IPS-15b (cell line): ENCODE data around the gene BROX.
"Not testable (repeated sequence)": the region's sequence is repeated elsewhere in the genome, so short reads cannot be mapped to it uniquely, and the experiment has no call there.

ENCODE experiments used
- H3K27me3 ChIP-seq: one replicate; pipeline ENCODE4 v1.6.1; 2013; ENCODE audit warnings: low read length; ENCODE audit not compliant: control insufficient read depth, insufficient read depth
- H3K36me3 ChIP-seq: one replicate; pipeline ENCODE4 v1.6.1; 2013; ENCODE audit warnings: low read length; ENCODE audit not compliant: control insufficient read depth, insufficient read depth
- H3K4me1 ChIP-seq: one replicate; pipeline ENCODE4 v1.6.1; 2013; ENCODE audit warnings: mild to moderate bottlenecking, low read length; ENCODE audit not compliant: control insufficient read depth, insufficient read depth
- H3K4me3 ChIP-seq: one replicate; pipeline ENCODE4 v1.5.1; 2013; ENCODE audit warnings: low read depth, low read length
- H3K9ac ChIP-seq: one replicate; pipeline ENCODE4 v1.6.1; 2013; ENCODE audit warnings: low read depth, mild to moderate bottlenecking, low read length
- H3K9me3 ChIP-seq: one replicate; pipeline ENCODE4 v1.6.1; 2013; ENCODE audit warnings: mild to moderate bottlenecking, low read length; ENCODE audit not compliant: control insufficient read depth, insufficient read depth

Gene BROX, protein sequence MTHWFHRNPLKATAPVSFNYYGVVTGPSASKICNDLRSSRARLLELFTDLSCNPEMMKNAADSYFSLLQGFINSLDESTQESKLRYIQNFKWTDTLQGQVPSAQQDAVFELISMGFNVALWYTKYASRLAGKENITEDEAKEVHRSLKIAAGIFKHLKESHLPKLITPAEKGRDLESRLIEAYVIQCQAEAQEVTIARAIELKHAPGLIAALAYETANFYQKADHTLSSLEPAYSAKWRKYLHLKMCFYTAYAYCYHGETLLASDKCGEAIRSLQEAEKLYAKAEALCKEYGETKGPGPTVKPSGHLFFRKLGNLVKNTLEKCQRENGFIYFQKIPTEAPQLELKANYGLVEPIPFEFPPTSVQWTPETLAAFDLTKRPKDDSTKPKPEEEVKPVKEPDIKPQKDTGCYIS

DNA sequence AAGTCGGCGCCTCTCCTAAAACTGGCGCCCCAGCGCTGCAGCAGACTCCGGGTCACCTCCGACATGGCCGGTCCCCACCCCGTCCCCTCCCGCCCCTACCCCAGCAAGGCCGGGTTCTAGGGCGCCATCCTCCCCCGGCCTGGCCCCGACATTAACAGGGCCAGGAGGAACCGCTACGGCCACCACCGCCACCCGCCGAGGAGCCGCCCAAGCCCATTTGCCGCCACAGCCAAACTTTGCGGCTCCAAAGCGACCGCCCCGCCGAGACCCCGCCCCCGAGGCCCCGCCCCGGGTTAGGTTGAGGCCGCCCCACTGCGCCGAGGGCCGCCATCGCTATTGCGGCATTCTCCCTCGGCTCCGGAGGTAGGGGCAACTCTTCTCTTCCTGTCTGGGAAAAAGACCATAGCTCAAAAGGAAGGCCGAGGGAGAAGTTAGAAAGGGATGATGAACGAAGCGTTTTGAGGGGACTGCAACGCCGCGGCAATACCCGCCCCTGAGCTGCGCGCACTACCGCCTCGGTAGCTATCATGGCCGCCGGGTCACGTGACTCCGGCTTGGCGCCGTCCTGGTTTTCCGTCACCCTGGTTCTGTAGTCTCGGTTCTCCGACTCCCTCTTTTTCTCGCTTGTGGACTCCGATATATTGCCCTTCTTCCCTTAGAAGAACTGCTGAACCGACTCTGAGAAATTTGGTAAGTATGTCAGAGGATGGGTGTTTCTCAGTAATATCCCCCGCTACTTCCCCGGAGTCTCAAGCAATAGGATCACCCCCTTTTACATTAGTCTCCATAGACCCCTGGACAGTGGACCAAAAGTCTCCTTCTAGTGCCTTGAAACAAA lies at the start of gene BROX, which contains the start of gene AIDA:
BROX (plus strand) TSS at position 312 of the 838 bp plus-strand sequence. CDS start 3,136 bp downstream, outside the sequence.
AIDA (minus strand) TSS at position 239 of the 838 bp plus-strand sequence; CDS start at position 65, 174 bp downstream.
- H3K27me3 ChIP-seq: no peaks in the 10 kb centered on the region
- H3K4me3 ChIP-seq: peak within 1 kb of the TSS; percentile 98
- no peaks in the 10 kb centered on the region for H3K9me3 ChIP-seq
- no peaks in the 10 kb centered on the region for H3K36me3 ChIP-seq
- peak within 1 kb of the TSS; percentile 99 for H3K9ac ChIP-seq
- H3K4me1 ChIP-seq: no peaks in the 10 kb centered on the region

DNA sequence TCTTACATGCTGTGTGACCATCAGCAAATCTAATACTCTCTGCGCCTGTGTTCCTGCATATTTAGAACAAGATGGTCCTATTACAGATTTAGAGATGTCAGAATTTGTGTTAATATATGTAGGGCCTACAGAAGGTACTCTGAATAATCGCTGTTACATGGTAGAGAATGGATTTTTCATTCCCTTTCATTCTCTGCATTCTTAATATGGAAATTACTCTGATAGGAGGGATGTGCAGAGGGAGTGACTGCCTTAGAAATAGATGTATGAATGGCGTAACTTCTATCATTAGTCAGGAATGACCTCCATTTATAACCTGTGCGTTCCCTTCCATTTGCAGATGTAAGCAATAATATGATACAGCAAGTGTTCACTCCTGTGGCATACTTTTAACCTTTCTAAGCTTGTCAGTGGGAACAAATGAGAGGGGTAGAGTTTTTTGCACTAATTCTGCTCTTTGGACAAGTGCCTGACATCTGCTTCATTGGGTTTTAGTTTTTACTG lies 48.9 kb upstream of the BROX start:
- no peaks in the 10 kb centered on the region for H3K9me3 ChIP-seq
- peaks cover 14% of the 10 kb centered on the region for H3K36me3 ChIP-seq
- no peak overlapping the region for H3K9ac ChIP-seq
- H3K4me3 ChIP-seq: no peak overlapping the region
- no peaks in the 10 kb centered on the region for H3K27me3 ChIP-seq
- H3K4me1 ChIP-seq: no peaks in the 10 kb centered on the region

DNA sequence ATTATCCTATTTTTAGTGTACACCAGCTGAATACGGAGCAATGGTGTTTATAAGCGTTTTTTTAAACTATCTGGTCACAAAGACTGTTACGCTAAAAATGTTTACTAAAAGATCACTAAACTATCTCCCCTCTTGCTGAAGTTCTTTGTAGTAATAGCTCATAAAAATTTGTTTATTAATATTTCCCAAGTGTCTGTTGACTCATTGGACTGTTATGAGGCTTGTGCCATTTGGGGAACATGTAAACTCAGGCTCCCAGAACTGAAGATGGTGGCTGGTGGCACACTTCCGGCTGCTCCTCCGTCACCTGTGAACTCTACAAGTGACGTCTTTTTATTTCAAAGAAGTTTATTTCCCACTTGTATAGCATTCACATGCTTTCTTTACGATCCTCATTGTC lies 46.4 kb upstream of the BROX start:
- Histone ChIP-seq H3K9me3 (no peaks in the 10 kb centered on the region), H3K9ac (no peak overlapping the region), H3K4me3 (no peak overlapping the region), H3K36me3 (peaks cover 14% of the 10 kb centered on the region), H3K4me1 (no peaks in the 10 kb centered on the region), H3K27me3 (no peaks in the 10 kb centered on the region)

DNA sequence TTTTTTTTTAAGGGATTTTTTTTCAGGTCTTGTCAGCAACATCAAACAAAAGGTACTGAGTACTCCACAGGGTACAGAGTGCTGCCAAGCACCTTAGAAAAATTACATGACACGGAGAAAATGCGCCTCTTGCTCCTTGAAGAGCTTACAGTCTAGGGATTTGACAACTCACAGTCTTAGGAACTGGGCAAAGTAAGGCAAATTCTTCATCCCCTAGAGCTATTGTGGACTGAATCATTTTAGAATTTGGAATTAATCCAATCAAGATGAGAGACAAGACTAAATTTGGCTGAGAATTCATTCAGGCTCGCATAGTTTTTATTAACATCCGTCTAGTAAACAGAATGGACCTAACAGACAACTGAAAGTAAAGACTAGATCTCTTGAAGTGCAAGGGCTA lies 44.2 kb upstream of the BROX start:
- not testable (repeated sequence) for H3K4me3 ChIP-seq, H3K9me3 ChIP-seq, H3K4me1 ChIP-seq, H3K9ac ChIP-seq, H3K27me3 ChIP-seq
- peaks cover 10% of the 10 kb centered on the region for H3K36me3 ChIP-seq

DNA sequence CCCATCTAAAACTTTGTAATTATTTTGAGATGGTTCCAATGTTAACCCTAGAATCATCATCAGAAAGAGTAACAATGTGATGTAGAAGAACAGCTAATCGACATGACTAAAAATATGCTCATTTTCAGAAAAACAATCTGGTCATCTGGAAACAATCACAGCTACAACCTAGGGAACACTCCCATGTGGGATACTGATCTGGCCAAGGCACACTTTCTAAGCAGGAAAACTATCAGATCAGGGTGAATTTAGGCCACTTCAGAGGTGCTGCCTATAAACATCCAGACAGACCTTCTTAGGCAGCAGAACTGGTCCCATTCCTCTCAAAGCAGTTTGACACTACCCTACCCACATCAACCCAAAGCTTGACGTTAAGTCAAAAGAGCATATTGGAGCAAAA lies 43.3 kb upstream of the BROX start:
- not testable (repeated sequence) for H3K9ac ChIP-seq, H3K9me3 ChIP-seq, H3K36me3 ChIP-seq, H3K4me3 ChIP-seq, H3K4me1 ChIP-seq, H3K27me3 ChIP-seq

DNA sequence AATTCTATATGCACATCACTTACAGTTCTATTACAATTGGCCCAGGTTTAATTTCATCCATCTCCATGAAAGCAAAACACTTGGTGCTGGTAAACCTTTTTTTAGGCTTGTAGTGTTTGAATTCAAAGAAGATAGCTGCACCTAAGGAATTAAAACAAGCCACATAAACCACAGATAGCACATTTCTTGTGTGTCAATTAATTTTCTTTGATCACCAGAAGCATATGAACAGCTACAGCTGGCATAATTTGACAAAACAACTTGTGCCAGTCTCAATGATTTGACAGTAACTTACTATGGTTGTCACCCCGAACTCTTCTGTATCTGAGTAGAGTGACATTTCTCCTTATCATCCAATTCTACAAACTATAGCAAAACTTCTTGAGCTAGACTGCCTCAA lies 42.3 kb upstream of the BROX start:
- Histone ChIP-seq H3K27me3 (no peaks in the 10 kb centered on the region), H3K4me1 (no peaks in the 10 kb centered on the region), H3K4me3 (no peak overlapping the region), H3K9me3 (no peaks in the 10 kb centered on the region), H3K36me3 (peaks cover 3% of the 10 kb centered on the region), H3K9ac (no peak overlapping the region)

DNA sequence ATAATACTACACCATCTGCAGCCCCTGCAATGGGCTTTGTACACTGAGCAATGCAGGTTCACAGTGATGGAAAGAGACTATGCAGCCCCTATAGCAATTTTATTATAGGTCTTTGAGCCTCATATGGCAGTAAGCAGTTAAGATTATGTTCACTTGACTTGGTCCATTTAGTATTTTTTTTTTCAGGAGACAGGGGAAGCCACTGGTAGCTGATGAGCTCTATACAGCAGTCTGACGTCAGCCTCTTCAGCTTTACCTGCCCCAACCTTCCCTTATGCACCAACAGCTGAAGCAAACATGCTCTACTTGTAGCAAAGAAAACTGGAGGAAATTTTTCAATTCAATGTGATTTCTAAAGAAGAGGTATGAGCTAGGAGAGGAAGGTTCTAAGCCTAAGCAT lies 32.3 kb upstream of the BROX start:
- no peak overlapping the region for H3K4me3 ChIP-seq
- no peak overlapping the region for H3K9ac ChIP-seq
- H3K27me3 ChIP-seq: no peaks in the 10 kb centered on the region
- no peaks in the 10 kb centered on the region for H3K4me1 ChIP-seq
- no peaks in the 10 kb centered on the region for H3K36me3 ChIP-seq
- no peaks in the 10 kb centered on the region for H3K9me3 ChIP-seq

DNA sequence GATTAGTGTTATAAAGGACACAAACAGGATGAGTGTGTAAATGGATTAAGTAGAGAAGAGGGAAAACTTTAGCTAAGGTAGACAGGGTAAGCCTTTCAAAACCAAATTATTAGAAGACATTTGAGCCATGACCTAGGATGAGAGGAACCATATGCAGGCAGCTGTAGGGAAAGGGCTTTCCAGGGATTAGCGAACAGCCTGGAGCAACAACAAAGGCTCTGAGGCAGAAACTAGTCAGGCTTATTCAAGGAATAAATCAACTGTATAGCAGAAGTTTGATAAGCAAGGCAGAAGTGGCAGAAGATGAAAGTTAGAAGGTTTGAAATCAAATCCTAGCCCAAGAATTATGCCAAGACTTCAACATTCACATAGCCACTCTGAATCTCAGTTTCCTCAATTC lies 21.3 kb upstream of the BROX start:
- Histone ChIP-seq H3K36me3 (peaks cover 6% of the 10 kb centered on the region), H3K9me3 (no peaks in the 10 kb centered on the region), H3K4me3 (no peak overlapping the region), H3K4me1 (no peaks in the 10 kb centered on the region), H3K27me3 (no peaks in the 10 kb centered on the region), H3K9ac (no peak overlapping the region)

DNA sequence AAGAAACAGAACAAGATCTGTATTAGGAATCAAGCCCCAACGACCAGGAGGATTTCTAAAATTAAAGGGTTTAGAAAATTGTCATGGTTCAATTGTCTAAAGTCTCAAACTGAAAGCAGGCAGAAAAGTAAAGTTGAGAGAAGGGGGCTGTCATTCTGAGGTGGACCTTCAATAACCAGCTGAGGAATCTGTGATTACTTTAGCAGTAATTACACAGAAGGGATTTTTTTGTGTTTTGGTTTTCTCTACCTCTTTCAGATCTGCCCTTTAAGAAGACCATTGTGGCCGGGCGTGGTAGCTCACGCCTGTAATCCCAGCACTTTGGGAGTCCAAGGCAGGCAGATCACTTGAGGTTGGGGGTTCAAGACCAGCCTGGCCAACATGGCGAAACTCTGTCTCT lies 17.4 kb upstream of the BROX start:
- Histone ChIP-seq H3K36me3 (no peaks in the 10 kb centered on the region), H3K9me3 (no peaks in the 10 kb centered on the region), H3K9ac (no peak overlapping the region)

DNA sequence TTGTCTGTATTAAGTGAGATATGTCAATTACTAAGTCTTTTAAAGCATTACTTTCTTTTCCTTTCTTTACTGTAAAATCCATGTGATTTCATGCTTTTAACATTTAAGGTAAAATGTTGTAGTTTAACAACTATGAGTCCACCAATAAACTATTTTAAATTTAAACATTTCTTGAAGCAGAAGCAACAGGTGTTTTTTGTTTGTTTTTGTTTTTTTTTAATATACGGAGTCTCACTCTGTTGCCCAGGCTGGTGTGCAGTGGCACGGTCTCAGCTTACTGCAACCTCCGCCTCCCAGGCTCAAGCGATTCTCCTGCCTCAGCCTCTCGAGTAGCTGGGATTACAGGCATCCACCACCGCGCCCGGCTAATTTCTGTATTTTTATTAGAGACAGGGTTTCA lies 15.6 kb upstream of the BROX start:
- no peak overlapping the region for H3K4me3 ChIP-seq
- H3K27me3 ChIP-seq: no peaks in the 10 kb centered on the region
- no peak overlapping the region for H3K9ac ChIP-seq
- no peaks in the 10 kb centered on the region for H3K9me3 ChIP-seq
- H3K4me1 ChIP-seq: no peaks in the 10 kb centered on the region
- peaks cover 5% of the 10 kb centered on the region for H3K36me3 ChIP-seq

More for the DNA sequence above, 17.4 kb upstream of the BROX start:
- H3K27me3 ChIP-seq: no peaks in the 10 kb centered on the region
- no peaks in the 10 kb centered on the region for H3K4me1 ChIP-seq
- no peak overlapping the region for H3K4me3 ChIP-seq

DNA sequence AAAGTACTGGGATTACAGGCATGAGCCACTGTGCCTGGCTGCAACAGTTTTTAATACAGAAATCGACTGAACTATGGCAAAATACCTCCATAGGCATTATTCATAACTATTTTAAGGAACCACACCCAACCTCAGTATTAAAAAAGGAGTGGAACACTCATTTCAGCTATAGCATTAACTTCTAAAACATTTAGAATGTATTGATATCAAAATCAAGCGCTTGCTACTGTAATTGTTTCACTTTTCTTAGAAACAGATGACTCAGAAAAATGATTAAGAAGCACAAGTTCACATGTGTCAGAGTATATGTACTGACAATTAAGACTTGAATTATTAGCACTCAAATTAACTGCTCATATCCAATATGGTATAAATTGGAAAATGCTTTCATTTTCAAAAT lies 15.2 kb upstream of the BROX start:
- Histone ChIP-seq H3K9me3 (no peaks in the 10 kb centered on the region), H3K4me3 (no peak overlapping the region), H3K36me3 (peaks cover 6% of the 10 kb centered on the region), H3K9ac (no peak overlapping the region), H3K27me3 (no peaks in the 10 kb centered on the region), H3K4me1 (no peaks in the 10 kb centered on the region)
